Measurements from ENCODE around the gene OBSL1.

The OBSL1 gene

DNA sequence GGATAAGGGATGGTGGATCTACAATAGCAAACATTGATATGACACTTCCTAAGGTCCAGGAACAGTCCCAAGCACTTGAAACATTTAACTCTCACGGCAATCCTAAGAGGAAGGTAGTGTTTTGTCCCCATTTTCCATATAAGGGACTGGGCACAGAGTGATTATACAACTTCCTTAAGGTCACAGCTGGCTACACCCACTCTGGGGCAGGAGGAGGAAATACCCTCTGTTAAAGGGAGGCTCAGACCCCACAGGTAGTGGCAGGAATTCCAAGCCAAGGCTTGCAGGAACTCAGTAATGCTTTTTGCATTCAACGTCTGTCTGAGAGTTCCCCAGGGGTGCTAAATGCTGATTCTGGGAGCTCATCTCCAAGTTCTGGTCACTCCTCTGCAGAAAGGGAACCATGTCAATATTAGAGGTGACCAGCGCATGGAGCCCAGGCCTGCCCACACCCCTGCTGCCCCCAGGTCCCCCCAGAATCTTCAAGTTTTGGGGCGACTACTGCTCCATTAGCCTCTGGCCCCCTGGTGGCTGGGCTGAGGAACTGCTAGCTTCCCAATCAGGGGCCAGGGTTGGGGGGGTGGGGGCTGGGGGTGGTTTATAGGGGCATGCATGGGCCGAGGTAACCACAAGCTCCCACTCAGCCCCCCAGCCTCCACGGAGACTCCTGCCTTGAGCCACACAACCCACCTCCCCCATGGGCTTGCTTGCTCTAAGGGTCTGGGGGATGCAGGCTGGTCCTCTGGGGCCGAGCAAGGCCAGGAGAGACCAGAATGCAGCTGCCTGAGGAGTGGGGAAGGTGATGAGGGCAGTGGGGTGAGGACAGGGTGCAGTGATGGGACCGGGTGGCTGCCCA, 11.1 kb downstream of the OBSL1 start:
- Histone ChIP-seq H3K27me3 (no peaks in the 10 kb centered on the region), H3K9me3 (no peaks in the 10 kb centered on the region), H3K4me1 (peaks cover 10% of the 10 kb centered on the region; the same call in 1 of the 2 replicates), H3K36me3 (peaks cover 30% of the 10 kb centered on the region), H3K4me3 (ENCODE audit: low read depth, low read length) (no peak overlapping the region)
- no peak for DNase-seq
- TF ChIP-seq, protein P1, sequence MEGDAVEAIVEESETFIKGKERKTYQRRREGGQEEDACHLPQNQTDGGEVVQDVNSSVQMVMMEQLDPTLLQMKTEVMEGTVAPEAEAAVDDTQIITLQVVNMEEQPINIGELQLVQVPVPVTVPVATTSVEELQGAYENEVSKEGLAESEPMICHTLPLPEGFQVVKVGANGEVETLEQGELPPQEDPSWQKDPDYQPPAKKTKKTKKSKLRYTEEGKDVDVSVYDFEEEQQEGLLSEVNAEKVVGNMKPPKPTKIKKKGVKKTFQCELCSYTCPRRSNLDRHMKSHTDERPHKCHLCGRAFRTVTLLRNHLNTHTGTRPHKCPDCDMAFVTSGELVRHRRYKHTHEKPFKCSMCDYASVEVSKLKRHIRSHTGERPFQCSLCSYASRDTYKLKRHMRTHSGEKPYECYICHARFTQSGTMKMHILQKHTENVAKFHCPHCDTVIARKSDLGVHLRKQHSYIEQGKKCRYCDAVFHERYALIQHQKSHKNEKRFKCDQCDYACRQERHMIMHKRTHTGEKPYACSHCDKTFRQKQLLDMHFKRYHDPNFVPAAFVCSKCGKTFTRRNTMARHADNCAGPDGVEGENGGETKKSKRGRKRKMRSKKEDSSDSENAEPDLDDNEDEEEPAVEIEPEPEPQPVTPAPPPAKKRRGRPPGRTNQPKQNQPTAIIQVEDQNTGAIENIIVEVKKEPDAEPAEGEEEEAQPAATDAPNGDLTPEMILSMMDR (IDR thresholded peaks at IDR 0.05; ENCODE audit: low read depth, low read length) = peak; percentile 60

DNA sequence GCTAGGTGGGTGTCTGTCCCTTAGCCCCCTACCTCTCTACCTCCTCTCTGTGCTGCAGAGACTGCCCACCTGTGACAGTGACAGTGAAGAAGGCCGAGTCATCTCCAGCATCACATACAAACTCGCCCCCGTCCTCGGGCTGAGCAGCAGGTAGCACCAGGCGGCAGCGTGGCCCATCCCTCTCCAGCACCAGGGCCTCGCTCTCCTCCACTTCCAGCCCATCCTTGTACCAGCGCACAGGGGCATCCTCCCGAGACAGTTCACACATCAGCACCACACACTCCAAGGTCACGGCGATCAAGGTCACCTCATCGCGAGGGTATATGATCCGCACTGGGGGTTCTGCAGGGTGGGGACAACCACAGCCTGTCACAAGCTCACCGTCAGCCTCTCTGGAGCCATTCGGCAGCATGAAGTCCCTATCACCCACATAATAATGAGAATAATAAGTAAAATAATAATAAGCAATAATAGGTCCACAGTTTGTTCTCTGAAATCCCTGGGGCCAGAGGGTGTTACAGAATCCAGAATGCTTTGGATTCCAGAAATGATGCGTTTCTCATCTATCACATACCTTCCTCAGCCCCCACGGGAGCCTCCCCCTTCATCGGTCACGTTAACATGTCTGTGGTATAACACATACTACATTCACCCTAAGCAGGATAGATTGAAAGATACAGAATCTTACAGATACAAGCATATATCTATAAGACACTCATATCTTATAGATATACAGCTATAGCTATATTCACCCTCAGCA, 12.0 kb downstream of the OBSL1 start:
- H3K4me3 ChIP-seq (ENCODE audit: low read depth, low read length) = no peak overlapping the region
- no peaks in the 10 kb centered on the region for H3K9me3 ChIP-seq
- no peak for DNase-seq
- H3K27me3 ChIP-seq = no peaks in the 10 kb centered on the region
- TF ChIP-seq, protein P1 (IDR thresholded peaks at IDR 0.05; ENCODE audit: low read depth, low read length) = no peak
- peaks cover 23% of the 10 kb centered on the region for H3K36me3 ChIP-seq
- peaks cover 10% of the 10 kb centered on the region; the same call in 1 of the 2 replicates for H3K4me1 ChIP-seq

DNA sequence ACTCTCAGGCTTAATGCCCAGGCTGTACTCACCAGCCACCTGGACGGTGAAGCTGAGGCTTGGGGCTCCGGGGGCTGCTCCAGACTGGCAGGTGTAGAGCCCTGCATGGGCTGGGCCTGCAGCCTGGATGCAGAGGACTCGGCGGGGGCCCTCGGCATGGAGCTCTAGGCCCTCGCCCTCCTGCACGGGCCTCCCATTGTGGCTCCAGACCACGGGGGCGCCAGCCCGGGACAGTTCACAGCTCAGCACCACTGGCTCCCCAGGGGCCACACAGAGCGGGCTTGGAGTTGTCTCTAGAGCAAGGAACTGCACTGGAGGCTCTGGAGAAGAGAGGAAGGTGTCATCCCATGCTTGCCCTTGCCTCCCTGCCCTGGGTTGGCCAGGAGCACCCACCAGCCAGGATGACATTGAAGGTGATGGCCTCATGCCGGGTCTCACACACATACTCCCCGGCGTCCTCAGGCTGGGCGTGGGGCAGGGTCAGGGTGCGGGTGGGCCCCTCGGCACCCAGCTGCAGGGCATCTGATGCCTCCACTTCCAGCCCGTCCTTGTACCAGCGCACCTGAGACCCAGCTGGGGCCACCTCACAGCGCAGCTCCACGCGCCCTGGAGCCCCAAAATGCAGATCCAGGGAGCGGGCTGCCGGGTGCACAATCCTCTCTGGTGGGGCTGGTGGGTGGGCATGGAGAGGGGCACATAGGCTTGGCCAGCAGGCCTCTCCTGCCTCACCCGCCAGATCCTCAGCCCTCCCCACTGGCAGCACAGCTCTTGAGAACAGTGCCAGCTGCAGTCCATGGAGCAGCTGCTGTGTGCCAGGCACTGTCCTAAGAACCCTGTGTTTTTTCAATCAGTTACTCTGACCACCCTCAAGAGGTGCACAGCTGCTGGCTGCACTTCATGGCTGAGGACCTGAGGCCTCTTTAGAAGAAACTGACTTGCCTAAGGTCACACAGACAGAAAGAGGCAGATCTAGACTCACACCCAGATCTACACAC, 13.3 kb downstream of the OBSL1 start:
- peaks cover 15% of the 10 kb centered on the region for H3K36me3 ChIP-seq
- no peak for DNase-seq
- no peak overlapping the region for H3K4me3 ChIP-seq (ENCODE audit: low read depth, low read length)
- no peaks in the 10 kb centered on the region for H3K9me3 ChIP-seq
- H3K27me3 ChIP-seq = no peaks in the 10 kb centered on the region
- peaks cover 12% of the 10 kb centered on the region; the same call in 1 of the 2 replicates for H3K4me1 ChIP-seq
- TF ChIP-seq, protein P1 (IDR thresholded peaks at IDR 0.05; ENCODE audit: low read depth, low read length) = no peak

DNA sequence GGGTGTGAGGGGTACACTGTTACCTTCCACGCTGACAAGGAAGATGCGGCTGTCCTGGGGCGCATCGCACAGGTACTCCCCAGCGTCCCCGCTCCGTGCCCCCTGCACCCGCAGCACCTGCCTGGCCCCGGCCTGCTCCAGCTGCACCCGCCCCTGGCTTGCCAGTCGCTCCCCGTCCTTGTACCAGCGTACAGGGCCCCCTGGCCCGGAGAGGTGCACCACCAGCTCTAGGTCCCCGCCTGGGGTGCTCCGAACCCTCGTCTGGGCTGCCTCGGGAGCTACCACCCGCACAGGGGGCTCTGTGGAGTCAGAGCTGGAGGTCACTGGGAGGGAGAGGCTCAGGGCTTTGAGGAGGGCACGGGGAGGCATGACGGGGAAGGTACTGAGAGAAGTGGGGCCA, 14.0 kb downstream of the OBSL1 start:
- H3K4me3 ChIP-seq (ENCODE audit: low read depth, low read length) = no peak overlapping the region
- H3K36me3 ChIP-seq = peaks cover 7% of the 10 kb centered on the region
- H3K4me1 ChIP-seq = peaks cover 15% of the 10 kb centered on the region; the same call in 1 of the 2 replicates
- no peaks in the 10 kb centered on the region for H3K9me3 ChIP-seq
- no peaks in the 10 kb centered on the region for H3K27me3 ChIP-seq
- DNase-seq = no peak
- TF ChIP-seq, protein P1 (IDR thresholded peaks at IDR 0.05; ENCODE audit: low read depth, low read length) = no peak

DNA sequence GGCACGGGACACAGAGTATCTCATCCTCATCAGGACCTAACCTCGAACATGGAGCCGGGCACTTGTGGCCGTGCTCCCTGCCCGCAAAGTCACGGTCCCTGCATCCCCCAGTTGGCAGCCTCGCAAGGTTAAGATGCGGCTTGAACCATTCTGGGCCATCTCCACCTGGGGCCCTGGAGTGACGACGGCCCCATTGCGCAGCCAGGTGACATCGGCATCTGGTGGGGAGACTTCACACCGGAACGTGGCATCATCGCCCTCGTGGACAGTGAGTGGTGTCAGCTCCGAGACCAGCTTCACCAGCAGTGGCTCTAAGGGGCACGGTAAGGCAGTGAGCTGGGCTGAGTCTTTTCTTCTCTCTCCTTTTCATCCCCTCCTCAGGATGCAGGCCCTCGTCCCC, 14.9 kb downstream of the OBSL1 start:
- Histone ChIP-seq H3K9me3 (no peaks in the 10 kb centered on the region), H3K4me3 (ENCODE audit: low read depth, low read length) (no peak overlapping the region), H3K27me3 (no peaks in the 10 kb centered on the region), H3K36me3 (peaks cover 3% of the 10 kb centered on the region; the same call in 1 of the 2 replicates), H3K4me1 (peaks cover 12% of the 10 kb centered on the region; the same call in 1 of the 2 replicates)
- no peak for DNase-seq
- TF ChIP-seq, protein P1 (IDR thresholded peaks at IDR 0.05; ENCODE audit: low read depth, low read length) = no peak
